ENCODE measurements around the gene SPDYE6. TPM values are rescaled to one million over a fixed set of nuclear protein-coding genes. Genes with fewer than 3 reads are reported as not detected.
"Not testable (repeated sequence)": the region's sequence is repeated elsewhere in the genome, so short reads cannot be mapped to it uniquely, and the experiment has no call there.

The SPDYE6 gene
- polyA plus RNA-seq, 3 donors = 2.9 TPM; not detected in 2

DNA sequence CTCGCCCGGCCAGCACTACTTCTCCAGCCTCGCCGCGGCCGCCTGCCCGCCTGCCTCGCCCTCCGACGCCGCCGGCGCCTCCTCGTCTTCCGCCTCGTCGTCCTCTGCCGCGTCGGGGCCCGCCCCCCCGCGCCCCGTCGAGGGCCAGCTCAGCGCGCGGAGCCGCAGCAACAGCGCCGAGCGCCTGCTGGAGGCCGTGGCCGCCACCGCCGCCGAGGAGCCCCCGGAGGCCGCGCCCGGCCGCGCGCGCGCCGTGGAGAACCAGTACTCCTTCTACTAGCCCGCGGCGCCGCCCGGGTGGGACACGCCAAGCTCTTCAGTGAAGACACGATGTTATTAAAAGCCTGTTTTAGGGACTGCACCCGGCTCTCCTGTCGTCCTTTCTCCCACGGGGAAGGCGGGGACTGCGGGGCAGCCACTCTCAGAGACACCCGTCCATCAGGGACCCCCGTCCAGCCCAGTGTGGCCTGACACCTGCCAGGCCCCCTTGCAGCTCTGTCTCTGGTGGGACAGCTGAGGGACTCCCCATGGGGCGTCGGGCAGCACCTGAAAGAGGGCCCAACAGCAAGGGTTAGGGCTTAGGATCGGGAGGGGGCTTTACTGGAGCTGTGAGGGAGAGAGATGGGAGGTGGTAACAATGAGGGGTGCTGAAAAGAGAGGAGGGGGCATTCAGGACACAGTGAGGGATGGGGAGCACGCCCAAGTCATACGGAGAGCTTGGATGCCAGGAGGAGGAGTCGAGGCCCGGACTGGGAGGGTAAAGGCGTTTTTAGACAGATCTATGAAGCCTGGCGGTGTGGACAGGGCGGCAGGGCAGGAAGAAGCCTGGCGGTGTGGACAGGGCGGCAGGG lies 34.7 kb downstream of the SPDYE6 start:
- peak in 2 of 11 donors; percentile 29 to 33 for DNase-seq (ENCODE audit: extremely low read depth in 1 of 11, low read depth in 9 of 11, low spot score in 4 of 11)

GRCh38 chr7:102320601-102321350 lies 35.5 kb downstream of the SPDYE6 start:
- no peak for DNase-seq (ENCODE audit: extremely low read depth in 1 of 11, low read depth in 9 of 11, low spot score in 4 of 11)

- DNase-seq (ENCODE audit: extremely low read depth in 1 of 11, low read depth in 9 of 11, low spot score in 4 of 11) = no peak
These were observed 36.1 kb downstream of the SPDYE6 start for GRCh38 chr7:102320181-102320580.

- no peak for DNase-seq (ENCODE audit: extremely low read depth in 1 of 11, low read depth in 9 of 11, low spot score in 4 of 11)
These were observed 36.6 kb downstream of the SPDYE6 start for GRCh38 chr7:102319671-102320070.

DNA sequence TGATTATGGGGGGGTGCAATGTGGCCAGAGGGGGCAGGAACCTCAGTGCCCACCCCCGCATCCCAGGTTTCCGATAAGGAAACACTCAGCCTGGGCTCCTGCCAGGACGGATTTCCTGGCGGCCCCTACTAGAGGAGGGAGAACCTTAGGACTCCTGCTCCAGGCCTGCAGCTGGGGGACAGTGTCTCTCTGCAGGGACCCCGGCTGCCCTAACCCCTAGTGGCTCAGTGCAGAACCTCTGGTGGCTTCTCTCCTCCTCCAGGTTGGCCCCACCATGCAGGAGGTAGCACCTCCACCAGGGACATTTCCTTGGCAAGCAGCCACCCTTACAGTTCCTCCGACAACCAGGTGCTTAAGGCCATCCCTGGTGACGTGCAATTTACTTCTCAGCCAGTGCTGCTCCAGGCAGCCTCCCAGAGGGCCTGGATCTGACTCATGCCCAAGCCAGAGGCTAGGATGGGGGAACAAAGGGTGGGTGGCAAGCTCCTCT lies 37.7 kb downstream of the SPDYE6 start:
- no peak for DNase-seq (ENCODE audit: extremely low read depth in 1 of 11, low read depth in 9 of 11, low spot score in 4 of 11)

- DNase-seq (ENCODE audit: extremely low read depth in 1 of 11, low read depth in 9 of 11, low spot score in 4 of 11) = no peak
These were observed 38.8 kb downstream of the SPDYE6 start for GRCh38 chr7:102317231-102318059.

DNA sequence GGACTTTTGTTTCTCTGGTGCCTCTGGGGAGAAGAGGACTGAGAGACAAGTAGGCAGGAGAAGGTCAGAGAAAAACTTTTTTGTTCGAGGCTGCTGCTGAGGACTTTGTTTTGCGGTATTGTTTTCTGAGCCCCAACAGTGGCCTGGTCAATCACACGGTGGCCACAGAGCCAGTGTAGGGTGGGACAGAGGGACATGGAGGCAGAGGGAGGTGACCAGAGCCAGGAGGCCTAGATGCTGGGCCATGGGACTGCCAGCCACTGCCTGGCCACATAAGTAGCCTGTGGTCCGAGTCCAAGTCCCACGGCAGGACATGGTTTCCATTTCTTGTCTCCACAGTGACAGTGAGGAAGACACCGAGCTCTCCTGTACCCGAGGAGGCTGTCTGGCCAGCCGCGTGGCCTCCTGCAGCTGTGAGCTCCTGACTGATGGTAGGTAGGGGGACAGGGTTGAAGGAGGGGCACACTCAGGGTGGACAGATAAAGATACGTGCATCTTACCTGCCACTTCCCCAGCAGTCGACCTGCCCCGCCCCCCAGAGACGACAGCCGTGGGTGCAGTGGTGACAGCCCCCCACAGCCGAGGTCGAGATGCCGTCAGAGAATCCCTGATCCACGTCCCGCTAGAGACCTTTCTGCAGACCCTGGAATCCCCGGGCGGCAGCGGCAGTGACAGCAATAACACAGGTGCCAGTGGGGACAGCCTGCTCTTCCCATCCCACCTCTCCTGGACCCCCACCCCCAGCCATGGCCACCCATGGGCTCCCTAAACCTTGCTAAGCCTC lies 42.1 kb downstream of the SPDYE6 start:
- no peak for DNase-seq (ENCODE audit: extremely low read depth in 1 of 11, low read depth in 9 of 11, low spot score in 4 of 11)

GRCh38 chr7:102312317-102312716 lies 43.9 kb downstream of the SPDYE6 start:
- no peak for DNase-seq (ENCODE audit: extremely low read depth in 1 of 11, low read depth in 9 of 11, low spot score in 4 of 11)

DNA sequence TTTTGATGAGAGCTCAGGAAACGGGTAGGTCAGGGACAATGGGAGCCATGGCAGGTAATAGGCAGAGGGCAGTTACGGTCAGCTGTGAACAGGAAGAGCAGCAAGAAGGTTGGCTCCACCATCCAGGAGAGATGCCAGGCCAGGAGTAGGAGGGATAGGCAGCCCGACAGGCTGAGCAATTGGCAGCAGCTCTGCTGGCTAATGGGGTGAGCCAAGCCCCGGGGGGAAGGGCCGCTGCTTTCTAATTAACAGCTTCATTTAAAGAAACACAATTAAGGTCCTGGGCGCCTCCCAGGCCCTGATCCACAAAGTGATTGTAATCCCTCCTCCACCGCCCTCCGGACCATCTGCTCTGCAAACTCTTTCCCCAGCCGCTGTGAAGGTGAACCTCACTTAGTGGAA lies 45.8 kb downstream of the SPDYE6 start:
- no peak for DNase-seq (ENCODE audit: extremely low read depth in 1 of 11, low read depth in 9 of 11, low spot score in 4 of 11)

DNA sequence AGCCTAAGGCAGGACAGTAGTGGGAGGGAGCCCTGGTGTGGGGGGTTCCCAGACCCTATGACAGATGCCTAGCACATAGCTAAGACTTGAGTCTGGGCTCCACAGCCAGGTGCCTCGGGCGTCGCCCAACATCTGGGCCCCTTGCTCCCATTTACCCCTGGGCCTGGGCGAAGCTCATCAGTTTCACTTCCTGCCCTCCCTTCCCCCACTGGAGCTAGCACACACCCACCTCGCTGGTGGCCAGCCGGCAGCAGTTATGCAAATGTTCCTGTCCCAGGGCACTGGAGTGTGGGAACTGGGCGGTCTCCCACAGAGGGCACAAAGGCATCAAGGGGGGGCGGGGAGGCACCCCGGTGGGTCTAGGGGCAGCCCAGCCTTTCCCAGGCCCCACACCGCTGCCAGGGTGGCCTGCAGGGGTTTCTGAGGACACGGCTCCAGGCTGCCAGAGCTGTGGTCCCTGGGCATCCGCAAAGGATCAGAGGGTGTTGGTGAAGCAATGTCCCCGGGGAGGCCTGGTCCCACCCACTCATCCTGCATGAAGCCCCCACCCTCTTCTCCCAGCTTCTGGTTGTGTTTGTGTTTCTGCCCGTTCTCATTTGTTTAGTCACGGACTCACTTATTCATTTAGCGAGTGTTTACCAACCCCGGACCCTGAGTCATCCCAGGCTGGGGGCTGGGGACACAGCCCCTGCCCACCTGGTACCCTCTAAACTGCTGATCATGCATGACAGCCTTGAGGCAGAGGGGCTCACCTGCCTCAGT lies 49.1 kb downstream of the SPDYE6 start:
- DNase-seq (ENCODE audit: extremely low read depth in 1 of 11, low read depth in 9 of 11, low spot score in 4 of 11) = peak in 6 of 11 donors; percentile 53 to 83 (median 70)

- DNase-seq (ENCODE audit: extremely low read depth in 1 of 11, low read depth in 9 of 11, low spot score in 4 of 11) = no peak
These were observed 50.6 kb downstream of the SPDYE6 start for GRCh38 chr7:102305414-102306268.

- no peak for DNase-seq (ENCODE audit: extremely low read depth in 1 of 11, low read depth in 9 of 11, low spot score in 4 of 11)
These were observed 51.6 kb downstream of the SPDYE6 start for GRCh38 chr7:102304668-102305067.

DNA sequence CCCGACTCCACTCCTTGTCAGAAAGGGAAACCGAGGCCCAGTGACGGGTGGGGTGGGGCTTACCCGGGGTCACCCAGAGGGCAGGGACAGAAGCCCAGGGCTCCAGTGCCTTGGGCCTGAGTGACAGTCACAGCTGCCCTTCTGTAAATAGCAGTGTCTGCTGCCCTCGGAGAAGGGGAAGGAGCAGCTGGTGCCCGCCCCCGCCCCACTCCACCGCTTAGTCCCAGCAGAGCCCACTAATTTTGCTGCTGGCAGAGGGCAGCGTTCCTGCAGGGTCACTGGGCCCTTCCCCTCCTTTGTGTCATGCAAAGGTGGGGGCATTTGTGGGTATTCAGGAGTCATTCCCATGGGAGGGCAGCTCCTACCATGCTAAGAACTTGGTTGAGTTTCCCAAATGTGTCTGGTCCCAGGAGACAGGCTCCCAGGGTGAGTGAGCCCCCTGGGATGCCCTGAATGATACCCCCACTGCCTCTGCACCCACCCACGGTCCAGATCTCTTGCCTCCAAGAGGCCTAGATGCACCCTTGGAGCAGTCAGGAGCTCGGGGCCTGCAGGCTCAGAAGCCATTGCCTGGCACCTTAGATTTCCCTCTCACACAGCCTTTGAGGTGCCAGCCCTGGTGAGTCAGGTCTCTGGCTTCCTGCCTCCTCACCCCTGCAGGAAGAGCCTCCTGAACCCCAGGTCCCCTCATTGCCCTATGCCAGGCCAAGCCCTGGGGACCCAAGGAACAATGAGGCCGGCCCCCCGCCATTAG lies 52.4 kb downstream of the SPDYE6 start:
- DNase-seq (ENCODE audit: extremely low read depth in 1 of 11, low read depth in 9 of 11, low spot score in 4 of 11) = no peak

GRCh38 chr7:102302025-102302424 lies 54.2 kb downstream of the SPDYE6 start:
- DNase-seq (ENCODE audit: extremely low read depth in 1 of 11, low read depth in 9 of 11, low spot score in 4 of 11) = no peak

DNA sequence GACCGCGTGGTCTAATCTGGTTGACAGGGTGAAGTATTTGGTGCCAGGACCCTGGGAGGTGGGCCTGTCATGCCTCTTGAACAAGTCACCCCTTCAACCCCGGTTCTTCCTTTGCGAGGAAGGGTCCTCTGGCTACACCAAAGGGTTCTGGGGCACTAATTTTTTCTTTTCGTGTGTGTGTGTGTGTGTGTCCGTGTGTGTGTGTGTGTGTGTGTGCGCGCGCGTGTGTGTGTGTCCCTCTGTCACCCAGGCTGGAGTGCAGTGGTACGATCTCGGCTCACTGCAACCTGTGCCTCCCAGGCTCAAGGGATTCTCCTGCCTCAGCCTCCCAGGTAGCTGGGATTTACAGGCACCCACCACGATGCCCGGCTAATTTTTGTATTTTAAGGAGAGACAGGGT lies 54.9 kb downstream of the SPDYE6 start:
- DNase-seq (ENCODE audit: extremely low read depth in 1 of 11, low read depth in 9 of 11, low spot score in 4 of 11) = not testable (repeated sequence)

GRCh38 chr7:102300643-102301221 lies 55.5 kb downstream of the SPDYE6 start:
- DNase-seq (ENCODE audit: extremely low read depth in 1 of 11, low read depth in 9 of 11, low spot score in 4 of 11) = no peak
